KMS-11 (cell line): ENCODE results near the gene CCND2.

Experiments used
- H2AFZ ChIP-seq: fragments of 200-600 bp; sonication (generic); 2 replicates; pipeline ENCODE4 v1.6.1; 2016; ENCODE audit warnings: antibody characterized with exemption, mixed run types, low read depth
- H3K27ac ChIP-seq: fragments of 200-600 bp; sonication (generic); 2 replicates; pipeline ENCODE4 v1.6.1; 2016; ENCODE audit warnings: mild to moderate bottlenecking, mixed run types
- H3K27me3 ChIP-seq: fragments of 200-600 bp; sonication (generic); 2 replicates; pipeline ENCODE4 v1.6.1; 2017; ENCODE audit warnings: mild to moderate bottlenecking, low read depth, mixed run types, moderate library complexity; ENCODE audit not compliant: insufficient read depth
- H3K36me3 ChIP-seq: fragments of 200-600 bp; sonication (generic); 2 replicates; pipeline ENCODE4 v1.6.1; 2017; ENCODE audit warnings: mild to moderate bottlenecking, mixed run types; ENCODE audit not compliant: insufficient read depth
- H3K4me1 ChIP-seq: fragments of 200-600 bp; sonication (generic); 2 replicates; pipeline ENCODE4 v1.6.1; 2016; ENCODE audit warnings: mild to moderate bottlenecking, low read depth, mixed run types; ENCODE audit not compliant: poor library complexity, severe bottlenecking
- H3K4me2 ChIP-seq: fragments of 200-600 bp; sonication (generic); 2 replicates; pipeline ENCODE4 v1.7.0; 2016; ENCODE audit warnings: mild to moderate bottlenecking, mixed run types
- H3K4me3 ChIP-seq: fragments of 200-600 bp; sonication (generic); IDR thresholded peaks from 2 replicates; pipeline ENCODE4 v1.6.1; 2017; ENCODE audit warnings: low read depth, low read length, mixed read lengths; ENCODE audit not compliant: insufficient read depth
- H3K79me2 ChIP-seq: fragments of 200-600 bp; sonication (generic); 2 replicates; pipeline ENCODE4 v1.6.1; 2016; ENCODE audit warnings: low read depth, mixed run types; ENCODE audit not compliant: insufficient read depth
- H3K9ac ChIP-seq: fragments of 200-600 bp; sonication (generic); 2 replicates; pipeline ENCODE4 v1.6.1; 2016; ENCODE audit warnings: mild to moderate bottlenecking, mixed run types
- H4K20me1 ChIP-seq: fragments of 200-600 bp; sonication (generic); 2 replicates; pipeline ENCODE4 v1.6.1; 2016; ENCODE audit warnings: mild to moderate bottlenecking, mixed run types; ENCODE audit not compliant: insufficient read depth
- TF ChIP-seq, protein P1 (sequence below): fragments of 200-600 bp; sonication (generic); conservative IDR thresholded peaks from 2 replicates; pipeline ENCODE4 v1.6.1; 2017; ENCODE audit warnings: low read depth, mild to moderate bottlenecking, antibody characterized with exemption, low read length, moderate library complexity, mixed read lengths

The CCND2 gene

DNA sequence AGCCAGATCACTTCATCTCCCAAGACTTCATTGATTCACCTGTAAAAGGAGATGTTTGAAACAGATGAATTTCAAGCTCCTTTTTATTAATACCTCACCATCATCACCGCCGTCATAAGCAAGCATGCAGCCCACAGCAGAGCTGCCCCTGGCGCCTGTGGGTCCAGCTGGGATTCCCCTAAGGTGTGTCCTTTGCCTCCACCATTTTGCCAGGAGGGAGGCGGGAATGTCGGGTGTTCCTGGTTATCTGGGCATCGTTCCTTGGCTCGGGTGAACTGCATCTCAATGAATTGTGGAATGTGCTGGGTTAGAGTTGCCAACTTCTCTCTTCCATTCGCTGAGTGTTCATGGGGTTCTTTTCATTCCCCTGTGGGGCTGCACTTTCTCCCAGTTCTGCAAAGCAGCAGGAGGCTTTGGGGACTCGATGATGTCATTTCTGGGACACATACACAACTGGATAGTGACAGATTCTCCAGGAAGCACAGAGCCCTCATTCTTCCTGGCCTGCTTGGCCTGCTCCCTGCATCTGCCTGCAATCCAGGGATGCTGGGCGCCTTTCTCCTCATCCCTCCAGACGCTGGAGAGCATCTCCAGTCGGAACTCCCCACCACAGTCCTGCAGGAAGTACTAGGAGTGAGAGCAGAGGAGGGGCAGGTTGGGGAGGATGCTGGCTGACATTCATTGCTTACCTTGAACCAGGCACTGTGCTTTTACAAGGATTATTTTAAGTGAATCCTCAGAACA, 10.1 kb downstream of the CCND2 start:
- H3K36me3 ChIP-seq: peaks cover 24% of the 10 kb centered on the region; the same call in 1 of the 2 replicates
- H4K20me1 ChIP-seq: peaks cover 53% of the 10 kb centered on the region
- no peak overlapping the region for H3K4me3 ChIP-seq
- peaks cover 5% of the 10 kb centered on the region for H3K4me1 ChIP-seq
- peaks cover 90% of the 10 kb centered on the region for H3K79me2 ChIP-seq
- H3K27ac ChIP-seq: no peak overlapping the region
- no peak overlapping the region for H3K9ac ChIP-seq
- H2AFZ ChIP-seq: no peak overlapping the region
- H3K27me3 ChIP-seq: no peaks in the 10 kb centered on the region
- TF ChIP-seq, protein P1, sequence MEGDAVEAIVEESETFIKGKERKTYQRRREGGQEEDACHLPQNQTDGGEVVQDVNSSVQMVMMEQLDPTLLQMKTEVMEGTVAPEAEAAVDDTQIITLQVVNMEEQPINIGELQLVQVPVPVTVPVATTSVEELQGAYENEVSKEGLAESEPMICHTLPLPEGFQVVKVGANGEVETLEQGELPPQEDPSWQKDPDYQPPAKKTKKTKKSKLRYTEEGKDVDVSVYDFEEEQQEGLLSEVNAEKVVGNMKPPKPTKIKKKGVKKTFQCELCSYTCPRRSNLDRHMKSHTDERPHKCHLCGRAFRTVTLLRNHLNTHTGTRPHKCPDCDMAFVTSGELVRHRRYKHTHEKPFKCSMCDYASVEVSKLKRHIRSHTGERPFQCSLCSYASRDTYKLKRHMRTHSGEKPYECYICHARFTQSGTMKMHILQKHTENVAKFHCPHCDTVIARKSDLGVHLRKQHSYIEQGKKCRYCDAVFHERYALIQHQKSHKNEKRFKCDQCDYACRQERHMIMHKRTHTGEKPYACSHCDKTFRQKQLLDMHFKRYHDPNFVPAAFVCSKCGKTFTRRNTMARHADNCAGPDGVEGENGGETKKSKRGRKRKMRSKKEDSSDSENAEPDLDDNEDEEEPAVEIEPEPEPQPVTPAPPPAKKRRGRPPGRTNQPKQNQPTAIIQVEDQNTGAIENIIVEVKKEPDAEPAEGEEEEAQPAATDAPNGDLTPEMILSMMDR: no peak
- H3K4me2 ChIP-seq: no peak overlapping the region

DNA sequence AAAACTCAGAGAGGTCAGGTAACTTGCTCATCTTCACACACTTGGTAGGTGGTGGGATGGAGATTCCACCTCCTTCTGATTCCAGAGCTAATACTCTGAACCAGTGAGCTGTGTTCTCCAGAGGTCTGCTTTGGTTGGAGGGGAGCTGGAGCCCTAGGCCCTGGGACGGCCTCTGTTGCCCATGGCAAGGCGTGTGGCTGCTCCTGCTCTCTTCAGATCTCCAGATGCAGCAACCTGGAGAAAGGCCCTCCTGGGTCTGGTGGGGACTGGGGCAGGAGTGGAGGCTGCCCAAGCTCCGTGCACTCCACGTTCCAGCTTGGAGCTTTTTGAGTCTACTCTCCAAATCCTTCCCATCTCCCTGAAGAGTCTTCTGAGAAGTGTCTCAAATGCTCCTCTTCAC, 10.7 kb downstream of the CCND2 start:
- Histone ChIP-seq H3K36me3 (peaks cover 18% of the 10 kb centered on the region; the same call in 1 of the 2 replicates), H3K4me3 (no peak overlapping the region), H2AFZ (no peak overlapping the region), H3K4me2 (no peak overlapping the region), H3K27me3 (no peaks in the 10 kb centered on the region), H3K27ac (no peak overlapping the region), H3K9ac (no peak overlapping the region), H3K4me1 (no peaks in the 10 kb centered on the region), H3K79me2 (peaks cover 90% of the 10 kb centered on the region), H4K20me1 (peaks cover 50% of the 10 kb centered on the region)
- TF ChIP-seq, protein P1: no peak

DNA sequence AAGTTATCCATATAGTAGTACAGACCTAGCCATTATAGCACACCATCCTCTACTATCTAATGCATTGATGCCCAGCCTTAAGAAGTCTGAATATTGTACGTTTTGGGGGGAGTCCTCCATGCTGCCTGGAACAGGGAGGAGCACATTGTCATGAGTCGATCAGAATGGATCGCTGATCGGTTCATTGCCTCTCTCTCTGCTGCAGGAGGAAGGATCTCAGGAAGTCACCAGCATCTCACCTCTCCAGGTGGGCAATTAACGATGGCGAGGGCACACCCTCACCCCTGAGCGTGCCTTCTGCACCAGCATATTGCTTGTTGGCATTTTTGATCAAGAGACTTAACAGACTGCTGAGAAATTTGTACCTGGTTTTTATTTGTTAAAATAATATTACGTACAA, 11.5 kb downstream of the CCND2 start:
- H3K27ac ChIP-seq: no peak overlapping the region
- H3K27me3 ChIP-seq: no peaks in the 10 kb centered on the region
- H3K79me2 ChIP-seq: peaks cover 97% of the 10 kb centered on the region
- peaks cover 23% of the 10 kb centered on the region; the same call in 1 of the 2 replicates for H3K36me3 ChIP-seq
- no peak overlapping the region for H3K4me2 ChIP-seq
- peaks cover 50% of the 10 kb centered on the region for H4K20me1 ChIP-seq
- H3K4me1 ChIP-seq: no peaks in the 10 kb centered on the region
- no peak overlapping the region for H3K4me3 ChIP-seq
- TF ChIP-seq, protein P1: no peak
- no peak overlapping the region for H3K9ac ChIP-seq
- no peak overlapping the region for H2AFZ ChIP-seq

DNA sequence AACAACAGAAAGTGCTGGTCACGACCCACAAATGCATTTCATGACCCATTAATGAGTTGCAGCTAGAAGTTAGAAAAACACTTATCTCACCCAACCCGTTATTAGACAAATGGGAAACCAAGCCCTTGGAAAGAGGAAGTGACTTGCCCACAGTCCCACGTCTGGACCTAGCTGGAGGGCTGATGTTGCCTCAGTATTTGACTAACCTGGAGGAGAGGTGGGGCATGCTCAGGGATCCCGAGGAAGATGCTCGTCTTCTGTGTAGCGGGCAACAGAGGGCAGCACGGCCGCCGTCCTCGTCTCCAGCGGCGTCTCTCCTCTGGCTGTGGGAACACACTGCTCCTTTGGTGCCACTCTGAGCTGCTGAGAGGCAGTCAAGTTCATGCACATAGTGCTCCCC, 12.7 kb downstream of the CCND2 start:
- TF ChIP-seq, protein P1: no peak
- Histone ChIP-seq H3K79me2 (peaks cover 97% of the 10 kb centered on the region), H3K27me3 (no peaks in the 10 kb centered on the region), H3K36me3 (peaks cover 23% of the 10 kb centered on the region; the same call in 1 of the 2 replicates), H3K4me2 (no peak overlapping the region), H3K9ac (no peak overlapping the region), H3K4me1 (no peaks in the 10 kb centered on the region), H3K27ac (no peak overlapping the region), H2AFZ (no peak overlapping the region), H4K20me1 (peaks cover 39% of the 10 kb centered on the region), H3K4me3 (no peak overlapping the region)
